A673 (cell line): ENCODE data around the gene RPL38. TPM values are rescaled to one million over a fixed set of nuclear protein-coding genes. Genes with fewer than 3 reads are reported as not detected.

ENCODE experiments used
- BruUV-seq: library from RNA; stranded (reverse); fragments of 400-500 nt; replicated peaks from 2 replicates; lab custom pipeline; 2021; lab: Mats Ljungman, UMichigan
- CTCF ChIA-PET: fragments of 300-600 bp; sonication (Branson Sonifier 250); formaldehyde crosslinking; loops from one replicate; lab custom pipeline; 2022; ENCODE audit warnings: antibody characterized with exemption; lab: Charles Lee
- POLR2A ChIA-PET: fragments of 300-600 bp; sonication (Branson Sonifier 250); formaldehyde crosslinking; loops from one replicate; lab custom pipeline; 2022; ENCODE audit warnings: antibody characterized with exemption; ENCODE audit not compliant: low non-redundant PET; lab: Charles Lee
- DNase-seq: peaks from one replicate; pipeline ENCODE4 v3.0.0-alpha.2; 2015; ENCODE audit warnings: low spot score
- H3K27ac ChIP-seq: fragments of 200-600 bp; sonication (generic); 2 replicates; pipeline ENCODE4 v1.5.1; 2016; ENCODE audit warnings: mixed run types, low read depth, mild to moderate bottlenecking, mixed read lengths, antibody characterized with exemption, low read length; ENCODE audit not compliant: poor library complexity, severe bottlenecking
- H3K27me3 ChIP-seq: fragments of 200-600 bp; sonication (generic); replicated peaks from 2 replicates; pipeline ENCODE4 v1.6.1; 2017; ENCODE audit warnings: mixed run types, low read depth, mild to moderate bottlenecking, mixed read lengths, antibody characterized with exemption, low read length; ENCODE audit not compliant: insufficient read depth, poor library complexity
- H3K36me3 ChIP-seq: fragments of 200-600 bp; sonication (generic); 2 replicates; pipeline ENCODE4 v1.6.1; 2016; ENCODE audit warnings: mixed run types, mild to moderate bottlenecking, mixed read lengths, antibody characterized with exemption, low read length; ENCODE audit not compliant: insufficient read depth, poor library complexity, severe bottlenecking
- H3K4me1 ChIP-seq: fragments of 200-600 bp; sonication (generic); 2 replicates; pipeline ENCODE4 v1.6.1; 2017; ENCODE audit warnings: mixed run types, mild to moderate bottlenecking, mixed read lengths, antibody characterized with exemption, low read length; ENCODE audit not compliant: insufficient read depth, poor library complexity, severe bottlenecking
- H3K4me3 ChIP-seq: fragments of 200-600 bp; sonication (generic); 2 replicates; pipeline ENCODE4 v1.5.1; 2016; ENCODE audit warnings: low read depth, mixed run types, mild to moderate bottlenecking, mixed read lengths, low read length; ENCODE audit not compliant: poor library complexity, severe bottlenecking
- H3K9me3 ChIP-seq: fragments of 200-600 bp; sonication (generic); 2 replicates; pipeline ENCODE4 v1.6.1; 2016; ENCODE audit warnings: mixed run types, low read depth, mild to moderate bottlenecking, mixed read lengths, antibody characterized with exemption, low read length; ENCODE audit not compliant: poor library complexity, severe bottlenecking
- CTCF ChIP-seq: fragments of 300-800, 200-600 bp; sonication (generic); conservative IDR thresholded peaks from 2 replicates; pipeline ENCODE4 v1.5.1; 2017; ENCODE audit warnings: low read depth, mild to moderate bottlenecking, antibody characterized with exemption, low read length, moderate library complexity, mixed read lengths
- EZH2 ChIP-seq: fragments of 200-600 bp; sonication (generic); IDR thresholded peaks from 2 replicates; pipeline ENCODE4 v1.6.1; 2017; ENCODE audit warnings: borderline replicate concordance, low read depth, mild to moderate bottlenecking, mixed read lengths, antibody characterized with exemption, low read length; ENCODE audit not compliant: poor library complexity, severe bottlenecking
- intact Hi-C: fragments of 100-400 bp; cut with micrococcal nuclease; formaldehyde crosslinking; loops from one replicate; pipeline ENCODE4 v1.10.0; 2022; ENCODE audit not compliant: unreplicated experiment
- total RNA-seq: library from RNA; stranded (reverse); gene quantifications from 2 replicates; pipeline ENCODE4 v1.2.3, GENCODE V29; 2021

RPL38 gene
- total RNA-seq, 1 experiment from 2014 or later = 996 TPM

- CTCF ChIA-PET = no interaction called here
- H3K36me3 ChIP-seq = no peaks in the 10 kb centered on the region
- H3K4me3 ChIP-seq = no peak overlapping the region
- no peaks in the 10 kb centered on the region for H3K27me3 ChIP-seq
- POLR2A ChIA-PET = no interaction called here
- DNase-seq = no peak
- H3K4me1 ChIP-seq = no peaks in the 10 kb centered on the region
- intact Hi-C loops = no loop called here
- no TSS peak for BruUV-seq
- no peak overlapping the region for H3K27ac ChIP-seq
- TF ChIP-seq EZH2 = no peak
- no peak for TF ChIP-seq CTCF
- H3K9me3 ChIP-seq = no peaks in the 10 kb centered on the region
These were observed 33.8 kb downstream of the RPL38 start for GRCh38 chr17:74237321-74237720.

GRCh38 chr17:74239172-74239571 lies 35.7 kb downstream of the RPL38 start:
- ChIA-PET POLR2A (no interaction called here), CTCF (no interaction called here)

GRCh38 chr17:74240618-74241205 lies 37.2 kb downstream of the RPL38 start:
- TF ChIP-seq CTCF = no peak
- no peak for TF ChIP-seq EZH2
- Histone ChIP-seq H3K4me1 (peaks cover 7% of the 10 kb centered on the region), H3K9me3 (no peaks in the 10 kb centered on the region), H3K4me3 (no peak overlapping the region), H3K36me3 (no peaks in the 10 kb centered on the region), H3K27me3 (no peaks in the 10 kb centered on the region), H3K27ac (no peak overlapping the region)
- BruUV-seq = no TSS peak
- ChIA-PET POLR2A (interaction anchor here (0.5 kb wide), 1 partner anchor 919 kb away, joined by 4 read pairs; no protein-coding TSS in a partner anchor), CTCF (no interaction called here)
- no peak for DNase-seq
- intact Hi-C loops = no loop called here

More at GRCh38 chr17:74239172-74239571, 35.7 kb downstream of the RPL38 start:
- no peak overlapping the region for H3K27ac ChIP-seq
- H3K4me3 ChIP-seq = no peak overlapping the region
- no peaks in the 10 kb centered on the region for H3K9me3 ChIP-seq
- H3K36me3 ChIP-seq = no peaks in the 10 kb centered on the region
- no peak for TF ChIP-seq CTCF
- TF ChIP-seq EZH2 = no peak
- H3K4me1 ChIP-seq = no peaks in the 10 kb centered on the region
- no peak for DNase-seq
- intact Hi-C loops = no loop called here
- H3K27me3 ChIP-seq = no peaks in the 10 kb centered on the region
- BruUV-seq = no TSS peak
